ENCODE measurements around the gene TMF1.

The TMF1 gene

DNA sequence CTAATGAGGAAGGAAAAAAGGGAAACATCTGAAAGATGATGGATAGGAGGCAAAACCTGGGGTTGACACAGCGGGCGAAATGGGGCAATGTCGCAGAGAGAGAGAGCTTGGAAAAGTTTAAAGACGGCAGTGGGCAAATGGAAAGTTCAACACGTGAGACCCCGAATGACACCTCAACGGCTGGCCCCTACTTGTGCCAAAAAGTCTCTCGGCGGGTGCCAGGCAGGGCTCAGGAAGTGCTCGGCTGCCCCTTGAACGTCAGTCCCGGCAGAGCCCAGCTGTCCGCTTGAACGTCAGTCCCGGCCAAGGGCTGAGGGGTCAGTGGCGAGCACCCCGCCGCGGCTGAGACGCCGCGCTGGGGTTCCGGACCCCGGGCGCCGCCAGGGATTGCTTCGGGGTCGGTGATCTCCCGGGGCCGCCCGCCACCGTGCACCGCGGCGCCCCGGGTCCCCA, 39.3 kb downstream of the TMF1 start:
- DNase-seq, result no peak

DNA sequence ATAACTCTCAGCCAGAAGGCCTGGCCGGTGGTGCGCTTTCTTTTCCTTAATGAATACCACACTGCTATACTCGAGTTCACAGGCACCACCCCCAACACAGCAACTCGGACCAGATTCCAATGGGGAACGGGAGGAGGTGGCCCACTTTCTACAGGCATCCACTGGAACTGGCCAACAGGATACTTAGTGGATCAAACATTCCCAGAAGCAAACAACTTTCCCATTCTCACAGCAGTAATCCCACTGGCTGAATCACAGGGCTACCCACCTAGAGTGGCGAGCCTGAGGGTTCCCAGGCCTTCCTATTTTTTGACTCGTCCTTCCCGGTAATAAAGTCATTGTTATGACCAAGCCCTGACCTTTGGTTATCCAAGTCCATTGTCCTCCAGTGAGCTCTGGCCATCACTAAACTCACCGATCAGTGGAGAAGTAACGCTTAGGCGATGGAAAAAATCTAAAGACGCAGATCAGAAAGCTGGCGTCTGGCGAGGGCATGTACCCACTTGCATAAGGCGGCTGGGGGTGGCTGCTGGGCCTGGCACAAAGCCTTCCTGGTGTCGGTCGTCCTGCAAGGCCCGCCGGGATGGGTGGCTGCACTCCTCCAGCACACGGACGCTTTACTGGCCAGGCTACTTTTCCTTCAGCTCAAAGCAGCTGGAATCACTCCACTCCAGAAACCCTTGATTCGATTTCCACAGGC, 39.9 kb downstream of the TMF1 start:
- no peak for DNase-seq

DNA sequence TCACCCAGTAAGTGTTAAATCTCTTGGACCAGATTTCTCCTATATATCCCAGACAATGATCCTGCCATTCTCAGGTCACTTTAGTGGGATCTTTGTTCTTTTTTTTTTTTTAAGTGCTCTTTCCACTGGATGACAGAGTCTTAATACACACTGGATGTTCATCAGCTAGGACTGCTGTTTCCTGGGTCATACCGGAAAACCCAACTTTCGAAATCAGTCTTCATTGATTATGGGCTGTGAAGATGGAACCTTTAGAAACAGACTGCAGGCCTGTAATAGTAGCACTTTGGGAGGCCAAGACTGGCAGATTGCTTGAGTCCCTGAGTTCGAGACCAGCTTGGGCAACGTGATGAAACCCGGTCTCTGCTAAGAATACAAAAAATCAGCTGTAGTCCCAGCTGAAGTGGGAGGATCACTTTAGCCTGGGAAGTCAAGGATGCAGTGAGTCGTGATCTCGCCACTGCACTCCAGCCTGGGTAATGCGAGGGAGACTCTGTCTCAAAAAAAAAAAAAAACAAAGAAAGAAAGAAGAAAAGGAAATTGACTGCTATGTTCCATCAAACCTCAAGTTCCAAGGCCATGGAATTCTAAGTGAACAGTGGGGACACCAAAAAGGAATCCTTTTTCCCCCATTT, 40.9 kb downstream of the TMF1 start:
- DNase-seq, result no peak

DNA sequence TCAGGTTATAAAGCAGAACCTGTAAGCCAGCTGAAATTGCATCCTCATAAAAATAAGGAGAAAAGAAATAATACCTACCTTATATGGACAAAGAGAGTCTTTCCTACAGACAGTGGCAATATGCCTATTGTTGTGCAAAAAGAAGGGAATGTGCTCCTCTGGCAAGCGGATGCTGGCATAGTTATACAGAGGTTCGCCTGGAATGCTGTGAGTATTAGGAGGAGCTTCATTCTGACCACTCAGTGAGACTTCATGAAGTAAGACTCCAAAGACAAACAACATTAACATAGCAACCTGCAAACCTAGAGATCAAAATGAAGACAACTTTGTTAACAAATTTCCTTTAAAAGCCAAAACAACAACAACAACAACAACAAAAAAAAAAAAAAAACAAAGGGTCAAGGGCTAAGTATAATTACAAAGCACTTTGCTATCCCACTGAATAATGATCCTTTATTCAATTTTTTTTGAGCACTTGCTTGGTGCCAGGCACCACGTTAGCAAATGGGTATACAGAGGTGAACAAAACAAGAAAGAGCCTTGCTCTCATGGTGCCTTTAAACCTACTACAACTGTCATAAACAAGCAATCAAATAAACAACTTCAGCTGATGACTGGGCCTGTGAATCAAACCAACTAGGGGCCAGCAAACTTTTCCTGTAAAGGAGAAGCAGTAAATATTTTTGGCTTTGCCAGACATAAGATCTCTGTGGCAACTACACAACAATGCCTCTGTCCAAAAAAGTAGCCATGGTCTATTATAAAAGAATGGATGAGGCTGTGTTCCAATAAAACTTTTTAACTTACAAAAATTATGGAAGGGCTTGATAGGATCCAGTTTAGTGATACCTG, 42.3 kb downstream of the TMF1 start:
- no peak for DNase-seq

DNA sequence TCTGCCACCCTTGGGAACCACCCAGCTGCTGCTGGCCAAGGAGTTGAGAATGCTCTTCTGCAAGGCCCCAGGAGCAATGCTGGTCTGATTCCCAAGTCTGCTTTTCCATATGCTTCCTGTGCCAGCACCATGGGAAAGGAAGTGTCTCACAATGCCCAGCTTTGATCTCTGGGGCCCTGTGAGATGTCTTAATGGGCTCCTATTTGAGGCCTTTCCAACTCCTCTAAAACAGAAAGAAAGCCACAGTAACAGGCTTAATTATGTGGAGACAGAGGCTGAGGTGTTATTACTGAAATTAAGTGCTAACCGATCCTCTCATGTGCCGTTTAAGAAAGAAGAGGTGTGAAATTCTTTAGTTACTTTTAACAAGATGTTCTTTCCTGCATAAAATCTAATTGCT, 43.2 kb downstream of the TMF1 start:
- DNase-seq, result no peak

DNA sequence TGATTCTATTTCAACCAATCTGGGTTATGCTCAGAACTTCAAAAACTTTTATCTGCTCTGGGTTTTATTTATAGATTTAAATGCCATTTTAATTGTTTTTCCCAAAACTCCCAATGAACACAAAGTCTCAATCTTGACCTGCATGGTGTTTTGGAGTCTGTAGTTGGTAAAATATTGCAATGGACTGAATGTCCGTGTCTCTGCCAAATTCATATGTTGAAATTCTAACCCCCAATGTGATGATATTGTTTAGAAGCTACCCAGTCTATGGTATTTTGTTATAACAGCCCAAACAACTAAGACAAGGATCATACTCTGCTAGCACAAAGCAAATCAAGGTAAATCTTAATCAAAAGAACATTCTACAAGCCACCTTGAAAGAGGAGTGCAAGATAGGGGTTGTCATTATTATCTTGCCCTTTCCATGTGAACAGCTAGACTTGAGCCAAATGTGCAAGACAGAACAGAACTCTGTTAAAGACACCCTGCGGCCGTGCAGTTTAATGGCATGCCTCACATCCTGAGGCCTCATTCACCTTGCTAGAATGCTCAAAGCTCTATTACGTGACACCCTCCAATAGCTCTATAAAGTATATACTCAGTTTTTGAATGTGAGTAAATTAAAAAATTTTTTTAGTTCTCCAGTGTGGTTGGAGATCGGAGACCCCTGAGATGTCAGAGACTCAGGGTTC, 46.2 kb downstream of the TMF1 start:
- DNase-seq, result no peak

DNA sequence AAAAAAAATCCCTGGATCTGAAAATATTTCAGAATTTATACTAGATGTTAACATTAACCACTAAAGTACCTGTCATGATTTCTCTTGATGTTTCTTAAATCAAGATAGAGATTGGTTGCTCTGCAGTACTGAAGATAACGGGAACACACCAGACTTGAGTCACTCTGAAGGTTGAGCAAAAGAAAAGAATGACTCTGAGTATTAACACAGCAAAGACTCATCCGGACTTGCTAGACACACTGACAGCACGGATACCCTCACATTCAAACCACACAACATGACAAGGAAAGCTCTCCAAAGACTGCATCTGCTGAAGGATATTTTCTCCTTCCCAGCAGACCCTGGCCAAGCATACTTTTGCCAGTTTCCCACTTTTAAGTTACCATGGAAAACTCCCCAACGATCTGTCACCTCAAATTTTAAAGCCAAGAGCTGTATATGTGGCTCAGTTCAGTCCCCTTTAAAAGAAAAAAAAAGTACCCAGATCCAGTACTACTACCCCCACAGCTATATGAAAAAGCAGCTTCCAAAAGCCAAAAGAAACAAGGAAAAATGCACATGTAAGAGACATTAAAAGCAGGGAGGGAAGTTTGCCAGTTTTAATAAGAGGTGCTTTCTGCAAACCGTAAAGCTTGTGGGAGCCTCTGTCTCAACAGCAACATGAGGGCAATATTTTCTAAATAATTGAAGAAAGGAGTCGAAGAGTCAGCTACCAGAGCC, 46.9 kb downstream of the TMF1 start:
- no peak for DNase-seq

DNA sequence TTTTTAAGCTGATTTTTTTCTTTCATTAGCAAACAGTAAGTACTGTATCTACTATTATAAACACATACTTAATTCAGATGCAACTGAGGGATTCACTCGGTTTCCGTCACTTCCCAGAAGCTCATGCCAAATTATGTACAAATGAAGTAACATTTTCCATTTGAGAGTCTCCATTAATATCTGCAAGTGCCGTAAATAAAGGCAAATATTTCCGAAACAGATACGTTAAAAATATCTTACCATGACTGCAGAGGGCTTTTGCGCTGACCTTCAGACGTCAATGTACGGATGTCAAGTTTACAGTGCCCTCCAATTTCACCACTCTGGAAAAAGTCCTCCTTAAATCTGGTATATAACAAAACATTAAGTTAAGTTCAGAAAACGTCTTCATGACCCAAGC, 48.0 kb downstream of the TMF1 start:
- DNase-seq, result no peak

DNA sequence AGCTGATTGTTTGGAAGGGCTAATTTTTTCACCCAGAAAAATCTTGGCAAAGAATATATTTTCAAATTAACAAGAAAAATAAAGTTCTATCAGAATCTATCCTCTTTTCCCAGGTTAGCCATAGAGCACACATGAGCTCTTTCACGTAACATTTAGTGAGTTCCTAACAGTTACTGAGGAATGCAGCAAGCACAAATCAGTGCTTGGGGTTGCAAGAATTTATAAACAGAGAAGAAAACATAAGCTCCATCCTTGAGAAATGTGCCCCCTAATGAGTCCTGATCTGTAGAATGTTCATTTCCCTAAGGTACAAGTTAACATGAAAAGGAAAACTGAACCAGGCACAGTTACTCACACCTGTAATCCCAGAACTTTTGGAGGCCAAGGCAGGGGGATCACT, 52.5 kb downstream of the TMF1 start:
- DNase-seq, result no peak

DNA sequence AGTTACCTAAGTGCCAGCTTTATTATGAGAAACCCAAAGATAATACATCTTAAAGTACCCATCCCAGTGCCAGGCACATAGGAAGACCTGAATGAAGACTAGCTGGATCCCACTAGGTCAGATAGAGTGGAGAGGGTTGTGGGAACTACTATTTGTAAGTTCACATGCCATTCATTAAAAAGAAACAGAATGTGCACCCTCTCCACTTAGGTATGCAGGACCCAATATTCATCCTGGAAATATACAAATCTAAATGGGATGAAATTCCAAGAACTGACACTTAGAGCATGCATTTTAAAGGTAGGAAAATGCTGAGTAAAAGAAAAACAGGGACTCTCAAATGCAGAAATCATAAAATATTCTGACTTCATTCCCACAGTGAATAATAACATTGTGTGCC, 53.0 kb downstream of the TMF1 start:
- no peak for DNase-seq

DNA sequence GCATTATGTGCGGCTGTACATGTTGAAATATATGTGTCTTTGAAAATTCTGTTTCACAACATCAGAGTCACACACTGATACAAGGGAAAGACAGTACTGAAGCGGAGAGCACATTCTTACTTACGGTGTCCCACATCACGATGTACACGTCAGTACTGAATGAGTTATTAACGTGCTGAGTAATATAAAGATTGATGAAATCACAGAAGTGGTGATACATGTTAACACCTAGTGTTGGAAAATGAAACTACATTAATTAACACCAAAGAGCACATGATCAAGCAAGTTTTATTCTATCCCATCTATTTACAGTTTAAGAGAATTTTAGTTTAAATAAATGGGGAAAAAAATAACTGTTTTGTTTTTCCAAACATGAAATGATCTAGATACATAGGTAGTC, 54.2 kb downstream of the TMF1 start:
- DNase-seq, result no peak

DNA sequence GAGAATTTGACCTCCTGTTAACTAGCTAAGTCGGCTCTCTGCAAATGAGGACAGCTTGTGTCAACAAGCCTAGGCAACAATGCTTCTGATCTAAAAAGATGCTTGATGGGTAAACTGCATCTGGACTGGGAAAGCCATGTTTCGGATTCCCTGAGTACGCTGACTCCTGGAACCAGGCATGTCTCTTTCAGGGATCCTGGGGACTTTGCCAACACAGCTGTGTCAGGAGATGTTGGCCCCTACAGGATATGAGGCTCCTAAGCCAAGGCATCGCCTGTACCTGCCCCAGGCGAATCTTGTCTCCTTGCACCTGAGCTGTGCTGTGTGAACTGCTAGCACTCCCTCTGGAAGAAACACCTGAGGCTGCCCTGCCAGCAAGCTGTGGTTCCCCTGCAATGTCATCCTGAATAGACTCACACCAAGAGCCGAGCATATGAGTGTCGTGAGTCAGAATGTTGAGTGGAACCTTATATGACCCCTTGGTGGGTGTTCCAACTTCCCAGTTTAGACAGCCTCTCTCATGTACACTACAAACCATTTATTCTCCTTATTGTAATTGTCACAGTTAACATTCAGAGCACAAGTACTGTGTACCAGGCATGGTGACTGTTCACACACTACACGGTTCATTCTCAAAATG, 55.7 kb downstream of the TMF1 start:
- DNase-seq, result no peak

DNA sequence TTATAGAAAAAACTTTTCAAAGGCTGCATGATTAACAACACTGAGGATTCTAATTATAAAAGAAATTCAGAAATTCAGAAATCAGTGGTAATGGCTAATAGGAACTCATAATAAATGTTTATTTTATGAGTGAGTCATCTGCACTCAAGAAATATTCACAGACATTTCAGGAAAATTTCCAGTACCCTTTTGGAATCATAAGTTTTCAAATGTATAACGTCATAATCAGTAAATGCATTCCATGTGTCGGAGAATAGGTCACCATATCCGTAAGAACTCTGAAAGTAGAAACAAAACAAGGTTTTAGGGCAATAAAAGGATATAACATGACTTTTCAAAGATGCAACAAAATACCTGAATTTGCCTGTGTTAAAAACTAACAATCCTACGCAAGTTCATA, 63.4 kb downstream of the TMF1 start:
- DNase-seq, result no peak

DNA sequence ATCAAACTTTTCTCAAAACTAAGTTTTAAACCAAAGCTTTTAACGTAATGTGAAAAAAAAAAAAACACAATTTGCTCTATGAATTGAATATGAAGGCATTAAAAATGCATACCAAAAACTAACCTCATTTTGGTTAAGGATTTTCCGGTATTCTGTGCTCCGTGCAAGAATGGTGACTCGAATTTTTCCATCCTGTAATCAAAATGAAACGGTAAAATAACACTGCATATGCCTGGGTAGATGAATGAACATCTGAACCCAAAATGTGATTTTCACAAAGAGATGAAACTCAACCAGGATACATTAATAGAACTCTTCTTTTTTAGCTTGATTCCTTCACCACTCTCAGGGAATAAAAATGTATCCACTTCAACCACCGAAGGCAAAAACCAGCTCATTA, 64.8 kb downstream of the TMF1 start:
- no peak for DNase-seq

DNA sequence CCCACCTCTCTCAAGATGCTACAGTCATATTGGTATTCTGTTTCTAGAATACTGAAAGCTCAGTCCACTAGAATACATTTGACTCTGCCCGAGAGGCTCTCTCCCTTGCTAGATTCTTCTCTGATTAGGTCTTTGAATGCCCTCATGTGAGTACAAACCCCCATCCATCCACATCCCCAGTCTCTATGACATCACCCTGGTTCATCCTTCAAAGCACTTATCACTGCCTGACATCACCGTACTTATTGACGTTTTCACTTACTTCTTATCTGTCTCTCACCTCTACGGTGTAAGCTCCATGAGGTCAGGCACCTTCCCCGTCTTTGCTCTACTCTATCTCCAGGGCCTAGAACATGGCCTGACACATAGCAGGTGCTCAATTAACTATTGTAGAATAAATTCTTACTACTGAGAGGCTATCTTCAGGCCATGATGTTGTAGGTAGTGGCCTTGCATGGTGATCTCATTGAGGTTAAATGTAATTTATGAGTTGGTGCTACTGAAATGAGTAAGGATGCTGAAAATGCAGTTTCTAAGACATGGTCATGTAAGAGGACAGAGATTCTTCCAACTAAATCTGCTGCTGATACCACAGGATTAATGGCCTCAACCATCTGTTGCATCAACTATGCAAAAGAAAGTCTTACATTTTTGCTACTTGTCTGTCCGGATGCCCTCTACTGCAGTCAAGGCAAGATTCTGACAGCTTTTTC, 65.5 kb downstream of the TMF1 start:
- DNase-seq, result no peak

DNA sequence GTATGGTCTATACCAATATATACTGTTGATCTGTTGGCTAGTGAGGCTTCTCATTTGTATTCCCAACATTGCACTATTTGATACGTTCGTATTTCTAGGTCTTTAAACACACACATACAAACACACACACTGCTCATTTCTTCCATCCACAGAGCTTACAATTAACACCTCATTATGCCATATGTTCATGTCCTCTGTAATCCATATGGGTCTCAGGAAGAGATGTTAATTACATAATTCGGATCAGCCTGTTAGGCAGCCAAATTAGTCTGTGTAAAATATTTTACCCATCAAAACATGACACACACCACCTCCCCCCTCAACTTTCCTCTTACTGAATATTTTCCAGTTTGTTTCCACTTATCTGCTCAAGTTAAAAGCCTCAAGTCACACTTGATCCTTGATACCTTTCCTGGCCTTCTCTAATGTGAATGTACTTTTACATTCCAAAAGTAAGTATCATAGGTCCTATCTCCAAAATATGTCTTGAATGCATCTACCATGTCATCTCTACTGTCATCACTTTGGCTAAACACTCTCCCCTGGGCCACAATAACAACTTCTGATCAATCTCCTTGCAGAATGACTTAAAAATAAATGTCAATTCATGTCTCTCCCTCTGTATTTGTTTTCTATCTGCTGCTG, 66.9 kb downstream of the TMF1 start:
- no peak for DNase-seq

DNA sequence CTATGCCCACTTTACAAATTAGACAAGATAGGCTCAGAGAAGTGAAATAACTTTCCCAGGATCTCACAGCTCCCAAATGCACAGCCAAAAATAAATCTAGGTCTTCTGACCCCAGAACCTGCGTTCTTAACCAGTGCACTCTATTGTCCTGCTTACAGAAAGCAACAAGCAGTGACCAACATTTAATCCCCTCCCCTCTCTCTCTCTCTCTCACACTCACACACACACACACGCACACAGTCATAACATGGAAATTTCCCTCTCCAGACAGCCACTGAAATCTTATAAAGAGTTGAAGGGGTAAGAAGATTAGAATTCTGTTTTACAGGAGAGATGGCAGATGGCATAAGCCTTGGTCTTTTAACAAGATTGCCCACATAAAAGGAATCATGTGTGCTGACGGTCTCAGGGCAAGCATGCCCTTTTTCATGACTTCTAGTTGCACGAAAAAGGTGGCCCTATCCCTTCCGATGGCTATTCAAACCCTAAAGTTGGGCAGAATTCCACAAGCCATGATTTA, 68.1 kb downstream of the TMF1 start:
- DNase-seq, result no peak

DNA sequence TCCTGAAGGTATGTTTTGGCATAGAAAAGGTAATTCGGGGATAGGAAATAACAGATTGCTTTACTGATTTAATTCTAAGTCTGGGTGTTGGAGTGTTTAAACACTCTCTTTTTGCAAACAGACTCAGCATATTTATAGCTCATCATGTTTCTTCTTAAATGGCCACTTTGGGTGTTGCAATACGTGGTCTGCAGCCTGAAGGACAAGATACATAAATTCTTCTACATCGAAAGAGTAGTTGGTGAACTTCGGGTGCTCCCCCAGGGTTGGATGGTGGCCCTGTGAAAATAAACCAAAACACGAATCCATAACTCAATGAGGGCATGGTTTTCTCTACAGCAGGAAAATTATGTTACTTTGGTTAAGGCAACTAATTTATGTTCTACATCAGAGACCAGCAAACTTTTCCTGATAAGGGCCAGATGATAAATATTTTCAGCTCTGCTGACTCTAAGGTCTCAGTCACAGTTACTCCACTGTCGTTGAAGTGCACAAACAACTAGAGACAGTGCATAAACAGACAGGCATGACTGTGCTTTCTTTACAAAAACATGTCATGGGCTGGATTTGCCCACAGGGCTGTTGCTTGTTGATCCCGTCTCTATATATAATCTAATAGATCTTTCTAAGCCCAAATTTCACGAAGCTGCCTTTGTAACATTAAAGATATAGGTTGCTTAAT, 74.5 kb downstream of the TMF1 start:
- no peak for DNase-seq

DNA sequence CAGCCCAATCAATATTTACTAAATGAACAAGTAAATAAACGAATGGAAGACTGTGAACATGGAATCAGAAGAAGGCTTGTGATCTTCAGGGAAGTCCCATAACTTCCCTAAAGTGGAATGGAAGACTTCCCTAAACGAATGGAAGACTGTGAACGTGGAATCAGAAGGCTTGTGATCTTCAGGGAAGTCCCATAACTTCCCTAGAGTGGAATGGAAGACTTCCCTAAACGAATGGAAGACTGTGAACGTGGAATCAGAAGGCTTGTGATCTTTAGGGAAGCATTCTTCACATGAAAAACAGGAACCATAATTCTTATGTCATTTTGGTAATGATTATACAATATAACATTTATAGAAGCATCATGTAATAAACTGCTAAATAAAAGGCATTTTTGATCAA, 77.4 kb downstream of the TMF1 start:
- no peak for DNase-seq

DNA sequence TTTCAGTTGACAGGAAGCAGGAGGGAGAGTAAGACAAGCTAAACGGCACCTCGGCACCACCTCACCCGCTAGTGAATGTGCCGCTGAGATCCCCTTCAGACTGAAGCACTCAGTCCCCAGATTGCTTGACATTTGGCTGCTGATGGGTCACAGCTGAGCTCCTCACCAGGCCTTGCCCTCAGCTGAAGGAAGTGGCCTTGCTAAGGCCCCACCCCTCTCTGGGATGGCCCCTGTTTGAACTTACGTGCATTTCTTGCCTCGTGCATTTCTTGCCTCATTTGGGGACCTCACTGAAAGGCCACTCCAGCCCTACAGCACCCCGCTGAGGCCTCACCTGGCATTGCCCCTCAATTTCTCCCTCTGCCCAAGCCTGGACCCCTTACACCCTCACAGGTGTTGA, 78.5 kb downstream of the TMF1 start:
- DNase-seq, result no peak
